ENCODE data around the gene IL1R2. TPM values are rescaled to one million over a fixed set of nuclear protein-coding genes. Genes with fewer than 3 reads are reported as not detected.

The IL1R2 gene
- total RNA-seq, 4 donors from 2014 or later, result 7.1 to 52.4 (median 29.9) TPM

DNA sequence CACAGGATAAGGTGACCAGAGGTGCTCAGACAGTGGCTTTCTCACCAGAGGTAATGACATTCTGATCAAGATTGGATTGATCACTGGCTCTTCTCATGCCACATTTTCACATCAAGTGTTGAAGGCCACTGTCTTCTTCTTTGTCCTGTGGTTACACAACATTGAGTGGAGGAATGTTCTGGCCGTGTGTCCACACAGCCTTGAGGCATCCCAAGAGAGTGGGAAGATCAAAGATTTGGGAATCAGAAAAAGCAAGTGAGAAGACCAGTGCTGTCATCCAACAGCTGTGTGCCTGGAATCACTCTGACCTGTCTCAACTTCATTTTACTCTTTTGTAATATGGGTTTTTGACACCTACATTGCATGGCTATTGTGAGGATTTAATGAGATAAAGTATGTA, 67.4 kb downstream of the IL1R2 start:
- H3K27ac ChIP-seq, result peak overlapping the region in 1 of 4 donors; percentile 7
- in situ Hi-C loops (cut with MboI; ENCODE audit: low pct_ligation_motif_present in 1 of 4, low pct_unique_long_range_greater_than_20kb in 1 of 4, low sequenced_read_pairs in 3 of 4), result no loop called here
- H3K9me3 ChIP-seq, result no peaks in the 10 kb centered on the region

DNA sequence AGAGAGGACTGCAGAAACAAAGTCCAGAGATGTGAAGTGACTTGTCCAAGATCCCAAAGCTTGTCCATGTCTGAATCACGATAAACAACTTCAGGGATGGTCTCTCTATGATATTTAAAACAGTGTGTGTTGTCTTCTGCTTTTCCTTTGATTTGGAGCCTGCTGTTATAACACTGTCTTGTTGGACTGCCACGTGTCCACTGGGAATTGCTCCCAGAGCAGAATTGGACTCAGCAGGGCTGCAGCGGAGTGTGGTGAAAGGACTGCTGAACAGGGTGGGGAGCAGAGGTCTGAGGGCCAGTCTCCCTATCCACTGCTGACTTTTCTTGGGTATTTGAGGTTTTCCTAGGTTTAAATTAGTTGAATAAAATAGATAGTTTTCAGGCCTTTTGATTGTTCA, 68.3 kb downstream of the IL1R2 start:
- intact Hi-C loops (cut with DNase I; ENCODE audit: low total_unique reads), result loop anchor here (5.0 kb wide), 1 partner anchor 82 kb away; the partner anchor contains the start of gene IL1R1
- DNase-seq, result no peak
- Histone ChIP-seq H3K36me3 (no peaks in the 10 kb centered on the region), H3K4me1 (peaks cover 14 to 47% (median 29%) of the 10 kb centered on the region in 4 donors), H3K4me3 (no peak overlapping the region), H3K27ac (peak overlapping the region; percentile 18 to 93 (median 91)), H3K27me3 (no peaks in the 10 kb centered on the region), H3K9me3 (no peaks in the 10 kb centered on the region)
- 67 to 76% methylated on average over 2 to 3 of the region's 3 CpGs for WGBS, 2 donors (ENCODE audit: low coverage in 1 of 2)
- TF ChIP-seq POLR2AphosphoS5 (IDR thresholded peaks at IDR 0.05), result no peak
- in situ Hi-C loops (cut with MboI; ENCODE audit: low pct_ligation_motif_present in 1 of 4, low pct_unique_long_range_greater_than_20kb in 1 of 4, low sequenced_read_pairs in 3 of 4), result no loop called here

More for the DNA sequence above, 67.4 kb downstream of the IL1R2 start:
- H3K27me3 ChIP-seq, result no peaks in the 10 kb centered on the region
- no peak for DNase-seq
- H3K36me3 ChIP-seq, result no peaks in the 10 kb centered on the region
- H3K4me1 ChIP-seq, result peaks cover 13 to 38% (median 21%) of the 10 kb centered on the region in 4 donors
- 94% methylated on average over 1 of the region's 1 CpG; no CpG with 5 or more reads in 1 of the 2 donors for WGBS, 2 donors (ENCODE audit: low coverage in 1 of 2)
- TF ChIP-seq, protein P1, sequence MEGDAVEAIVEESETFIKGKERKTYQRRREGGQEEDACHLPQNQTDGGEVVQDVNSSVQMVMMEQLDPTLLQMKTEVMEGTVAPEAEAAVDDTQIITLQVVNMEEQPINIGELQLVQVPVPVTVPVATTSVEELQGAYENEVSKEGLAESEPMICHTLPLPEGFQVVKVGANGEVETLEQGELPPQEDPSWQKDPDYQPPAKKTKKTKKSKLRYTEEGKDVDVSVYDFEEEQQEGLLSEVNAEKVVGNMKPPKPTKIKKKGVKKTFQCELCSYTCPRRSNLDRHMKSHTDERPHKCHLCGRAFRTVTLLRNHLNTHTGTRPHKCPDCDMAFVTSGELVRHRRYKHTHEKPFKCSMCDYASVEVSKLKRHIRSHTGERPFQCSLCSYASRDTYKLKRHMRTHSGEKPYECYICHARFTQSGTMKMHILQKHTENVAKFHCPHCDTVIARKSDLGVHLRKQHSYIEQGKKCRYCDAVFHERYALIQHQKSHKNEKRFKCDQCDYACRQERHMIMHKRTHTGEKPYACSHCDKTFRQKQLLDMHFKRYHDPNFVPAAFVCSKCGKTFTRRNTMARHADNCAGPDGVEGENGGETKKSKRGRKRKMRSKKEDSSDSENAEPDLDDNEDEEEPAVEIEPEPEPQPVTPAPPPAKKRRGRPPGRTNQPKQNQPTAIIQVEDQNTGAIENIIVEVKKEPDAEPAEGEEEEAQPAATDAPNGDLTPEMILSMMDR (IDR thresholded peaks at IDR 0.05), result no peak
- TF ChIP-seq POLR2AphosphoS5 (IDR thresholded peaks at IDR 0.05), result peak in 2 of 3 donors; percentile 30 to 48
- intact Hi-C loops (cut with DNase I; ENCODE audit: low total_unique reads), result loop anchor here (10.0 kb wide), 2 partner anchors 94 to 176 kb away; no protein-coding TSS in a partner anchor
- H3K4me3 ChIP-seq, result no peak overlapping the region

DNA sequence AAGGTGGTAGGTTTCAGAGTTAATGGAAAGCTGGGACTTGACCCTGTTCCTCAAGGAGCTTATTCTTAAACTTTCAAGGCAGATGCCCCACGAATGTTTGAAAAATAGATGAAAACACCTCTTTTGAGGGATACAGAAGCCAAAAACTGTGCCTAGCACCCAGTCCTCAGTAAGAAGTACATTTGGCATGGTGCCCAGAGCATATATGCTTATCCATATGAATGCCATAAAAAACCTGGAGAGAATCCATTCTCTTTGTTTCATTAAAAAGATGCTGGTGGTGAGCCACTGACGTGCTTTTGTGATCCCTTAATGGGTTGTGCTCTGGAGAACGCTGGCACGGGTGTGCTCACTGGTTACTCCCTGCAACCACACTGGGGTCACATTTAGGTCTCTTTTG, 69.0 kb downstream of the IL1R2 start:
- no peak for TF ChIP-seq POLR2A (IDR thresholded peaks at IDR 0.05)
- no peak for TF ChIP-seq EP300 (IDR thresholded peaks at IDR 0.05; ENCODE audit: low read depth)
- no peak for TF ChIP-seq POLR2AphosphoS5 (IDR thresholded peaks at IDR 0.05)
- TF ChIP-seq, protein P1 (IDR thresholded peaks at IDR 0.05), result no peak
- DNase-seq, result no peak
- Histone ChIP-seq H3K4me1 (peaks cover 21 to 54% (median 37%) of the 10 kb centered on the region in 4 donors), H3K4me3 (no peak overlapping the region), H3K27ac (peak overlapping the region in 3 of 4 donors; percentile 90 to 93 (median 92)), H3K27me3 (no peaks in the 10 kb centered on the region), H3K36me3 (no peaks in the 10 kb centered on the region), H3K9me3 (no peaks in the 10 kb centered on the region)
- 54 to 93% methylated on average over 2 to 4 of the region's 4 CpGs for WGBS, 2 donors (ENCODE audit: low coverage in 1 of 2)
- in situ Hi-C loops (cut with MboI; ENCODE audit: low pct_ligation_motif_present in 1 of 4, low pct_unique_long_range_greater_than_20kb in 1 of 4, low sequenced_read_pairs in 3 of 4) (no loop called here), intact Hi-C loops (cut with DNase I; ENCODE audit: low total_unique reads) (loop anchor here (5.0 kb wide), 1 partner anchor 82 kb away; the partner anchor contains the start of gene IL1R1)

DNA sequence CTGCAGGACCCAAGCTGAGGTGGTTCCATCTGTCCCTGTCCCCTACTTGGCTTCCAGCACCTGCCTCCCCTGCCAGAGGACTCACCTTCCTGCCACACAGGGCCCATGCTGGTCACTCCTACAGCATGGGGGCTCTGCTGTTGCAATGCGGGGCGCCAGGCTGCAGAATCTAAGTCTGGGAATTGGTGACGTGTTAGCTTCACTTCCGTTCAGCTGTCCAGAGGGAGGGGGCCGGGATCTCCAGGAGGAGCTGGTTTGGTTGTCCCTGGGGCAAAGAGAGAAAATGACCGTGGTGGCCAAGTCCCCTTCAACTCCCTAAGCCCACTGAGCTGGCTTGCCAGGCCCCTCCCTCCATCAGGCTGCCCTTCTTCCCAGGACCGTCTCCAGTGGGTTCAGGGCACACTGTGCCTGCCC, 69.5 kb downstream of the IL1R2 start:
- intact Hi-C loops (cut with DNase I; ENCODE audit: low total_unique reads) (loop anchor here (5.0 kb wide), 1 partner anchor 81 kb away; the partner anchor contains the start of gene IL1R1), in situ Hi-C loops (cut with MboI; ENCODE audit: low pct_ligation_motif_present in 1 of 4, low pct_unique_long_range_greater_than_20kb in 1 of 4, low sequenced_read_pairs in 3 of 4) (no loop called here)
- no peaks in the 10 kb centered on the region for H3K27me3 ChIP-seq
- H3K4me1 ChIP-seq, result peaks cover 21 to 59% (median 38%) of the 10 kb centered on the region in 4 donors
- DNase-seq, result no peak
- no peak overlapping the region for H3K4me3 ChIP-seq
- no peaks in the 10 kb centered on the region for H3K9me3 ChIP-seq
- H3K36me3 ChIP-seq, result no peaks in the 10 kb centered on the region
- TF ChIP-seq, protein P1 (IDR thresholded peaks at IDR 0.05), result no peak
- TF ChIP-seq EP300 (IDR thresholded peaks at IDR 0.05; ENCODE audit: low read depth) (no peak), POLR2A (IDR thresholded peaks at IDR 0.05) (no peak), POLR2AphosphoS5 (IDR thresholded peaks at IDR 0.05) (no peak)
- H3K27ac ChIP-seq, result peak overlapping the region; percentile 88 to 93 (median 91)
- 80 to 92% methylated on average over 3 to 7 of the region's 7 CpGs for WGBS, 2 donors (ENCODE audit: low coverage in 1 of 2)
